ENCODE data around the gene HOXC4. TPM values are rescaled to one million over a fixed set of nuclear protein-coding genes. Genes with fewer than 3 reads are reported as not detected.

The HOXC4 gene
- total and polyA plus RNA-seq, 2 donors (not counting 3 experiments of a cell fraction or from before 2014, with no cell fraction given) = 0.06 to 0.58 TPM

DNA sequence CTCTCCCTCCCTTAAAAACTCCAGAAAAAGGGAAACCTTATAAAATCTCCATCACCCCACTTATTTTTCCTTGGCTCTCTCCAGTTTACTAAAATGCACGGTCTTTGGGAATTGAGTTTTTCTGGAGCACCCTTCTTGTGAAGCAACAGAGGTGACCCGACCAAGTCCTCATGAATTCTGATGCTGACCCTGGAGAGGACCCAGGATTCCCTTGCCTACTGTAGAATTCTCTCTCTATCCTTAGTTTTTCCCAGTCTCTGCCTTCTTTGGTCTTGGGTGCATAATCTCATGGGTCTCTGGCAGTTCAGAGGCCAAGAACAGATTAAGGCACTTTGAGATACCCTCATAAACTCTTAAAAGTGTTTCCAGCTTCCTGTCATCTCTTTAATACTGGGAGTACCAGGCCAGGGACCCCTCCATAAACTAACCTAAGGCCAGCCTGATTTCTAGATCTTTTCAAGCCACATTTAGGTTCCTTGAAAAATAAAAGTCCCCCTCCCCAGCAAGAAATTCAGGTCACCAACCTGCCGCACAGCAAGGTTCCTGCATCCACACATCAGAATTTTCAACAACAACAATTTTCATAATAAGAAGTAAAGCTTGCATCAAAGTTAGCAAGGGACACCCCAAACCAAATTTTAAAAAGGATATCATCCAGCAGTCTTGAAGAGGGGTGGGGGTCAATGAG is 5.1 kb upstream of the HOXC4 start:
- ChIA-PET POLR2A (no interaction called here), CTCF (no interaction called here)
- FAIRE-seq = no peak
- DNase-seq (ENCODE audit: low read depth, low spot score) = no peak
- intact Hi-C loops (cut with micrococcal nuclease) = no loop called here
- Histone ChIP-seq H3K9ac (replicated peaks; ENCODE audit: extremely low read depth, insufficient read depth, low read length) (no peak overlapping the region), H3K4me3 (replicated peaks in 1 of 3; ENCODE audit: insufficient read depth in 1 of 3, low read depth in 1 of 3, low read length in 3 of 3) (no peak overlapping the region), H3K9me1 (replicated peaks; ENCODE audit: control insufficient read depth, extremely low read depth, insufficient read depth, low read length) (no peaks in the 10 kb centered on the region), H3K4me1 (ENCODE audit: control insufficient read depth, extremely low read depth, insufficient read depth, low read length) (no peaks in the 10 kb centered on the region), H3K27ac (ENCODE audit: insufficient read depth, low read depth, low read length) (no peak overlapping the region), H4K20me1 (replicated peaks; ENCODE audit: control insufficient read depth, extremely low read depth, insufficient read depth, low read length) (no peaks in the 10 kb centered on the region), H3K9me3 (replicated peaks; ENCODE audit: control insufficient read depth, insufficient read depth, low read length) (no peaks in the 10 kb centered on the region), H3K27me3 (ENCODE audit: control insufficient read depth in 2 of 2, insufficient read depth in 2 of 2, low read length in 2 of 2) (peaks cover 83 to 98% of the 10 kb centered on the region in 2 experiments), H3K4me2 (ENCODE audit: insufficient read depth, low read length) (no peak overlapping the region), H3K36me3 (ENCODE audit: control insufficient read depth in 2 of 2, extremely low read depth in 1 of 2, insufficient read depth in 2 of 2, low read length in 2 of 2) (no peaks in the 10 kb centered on the region), H3K79me2 (ENCODE audit: control insufficient read depth, insufficient read depth, low read length) (no peaks in the 10 kb centered on the region), H2AFZ (ENCODE audit: low read depth, low read length) (no peak overlapping the region)
- no TSS peak for BruUV-seq (replicated peaks)
- dilution Hi-C loops (cut with MboI; ENCODE audit: extremely low pct_ligation_motif_present, low sequenced_read_pairs) = no loop called here
- TF ChIP-seq MYC (IDR thresholded peaks at IDR 0.05; ENCODE audit: low read depth, low read length) = no peak
- no peak for TF ChIP-seq EZH2 (IDR thresholded peaks at IDR 0.05; ENCODE audit: borderline replicate concordance, low read depth, low read length, severe bottlenecking)
- TF ChIP-seq POLR2AphosphoS5 (IDR thresholded peaks at IDR 0.05; ENCODE audit: insufficient read depth, low read depth, low read length) = no peak
- TF ChIP-seq GATA2 (IDR thresholded peaks at IDR 0.05; ENCODE audit: insufficient read depth, insufficient read length, low read depth, low read length) = no peak
- no peak for TF ChIP-seq FOS (IDR thresholded peaks at IDR 0.05; ENCODE audit: borderline replicate concordance, insufficient read depth, low read length)
- TF ChIP-seq, protein P1, sequence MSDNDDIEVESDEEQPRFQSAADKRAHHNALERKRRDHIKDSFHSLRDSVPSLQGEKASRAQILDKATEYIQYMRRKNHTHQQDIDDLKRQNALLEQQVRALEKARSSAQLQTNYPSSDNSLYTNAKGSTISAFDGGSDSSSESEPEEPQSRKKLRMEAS (IDR thresholded peaks at IDR 0.05; ENCODE audit: insufficient read depth, insufficient read length) = no peak
- no peak for TF ChIP-seq POLR2A (IDR thresholded peaks at IDR 0.05; ENCODE audit: low read depth, low read length)
- no peak for TF ChIP-seq JUN (IDR thresholded peaks at IDR 0.05; ENCODE audit: borderline replicate concordance, insufficient read depth, insufficient read length, low read depth)
- TF ChIP-seq, protein P2, sequence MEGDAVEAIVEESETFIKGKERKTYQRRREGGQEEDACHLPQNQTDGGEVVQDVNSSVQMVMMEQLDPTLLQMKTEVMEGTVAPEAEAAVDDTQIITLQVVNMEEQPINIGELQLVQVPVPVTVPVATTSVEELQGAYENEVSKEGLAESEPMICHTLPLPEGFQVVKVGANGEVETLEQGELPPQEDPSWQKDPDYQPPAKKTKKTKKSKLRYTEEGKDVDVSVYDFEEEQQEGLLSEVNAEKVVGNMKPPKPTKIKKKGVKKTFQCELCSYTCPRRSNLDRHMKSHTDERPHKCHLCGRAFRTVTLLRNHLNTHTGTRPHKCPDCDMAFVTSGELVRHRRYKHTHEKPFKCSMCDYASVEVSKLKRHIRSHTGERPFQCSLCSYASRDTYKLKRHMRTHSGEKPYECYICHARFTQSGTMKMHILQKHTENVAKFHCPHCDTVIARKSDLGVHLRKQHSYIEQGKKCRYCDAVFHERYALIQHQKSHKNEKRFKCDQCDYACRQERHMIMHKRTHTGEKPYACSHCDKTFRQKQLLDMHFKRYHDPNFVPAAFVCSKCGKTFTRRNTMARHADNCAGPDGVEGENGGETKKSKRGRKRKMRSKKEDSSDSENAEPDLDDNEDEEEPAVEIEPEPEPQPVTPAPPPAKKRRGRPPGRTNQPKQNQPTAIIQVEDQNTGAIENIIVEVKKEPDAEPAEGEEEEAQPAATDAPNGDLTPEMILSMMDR (IDR thresholded peaks at IDR 0.05; ENCODE audit: extremely low read depth in 1 of 2, insufficient read depth in 1 of 2, low read depth in 1 of 2, low read length in 2 of 2) = no peak
